Fibroblast of pulmonary artery (primary cell): ENCODE results near the gene CDC27.
A peak's percentile ranks its signal among the peaks of the same experiment; 100 is the strongest.
"Not testable (repeated sequence)": the region's sequence is repeated elsewhere in the genome, so short reads cannot be mapped to it uniquely, and the experiment has no call there.

Experiments
- DNase-seq: peaks from one replicate; pipeline ENCODE4 v3.0.0-alpha.2; 2010; ENCODE audit warnings: low read depth
- H3K4me3 ChIP-seq: replicated peaks from 2 replicates; pipeline ENCODE4 v1.5.1; 2011; ENCODE audit warnings: low read depth, mild to moderate bottlenecking, control low read depth, low read length, moderate library complexity
- CTCF ChIP-seq: IDR thresholded peaks from 2 replicates; pipeline ENCODE4 v1.5.1; 2011; ENCODE audit warnings: mild to moderate bottlenecking, control low read depth, low read length, inconsistent platforms; ENCODE audit errors: missing control alignments

CDC27 gene

DNA sequence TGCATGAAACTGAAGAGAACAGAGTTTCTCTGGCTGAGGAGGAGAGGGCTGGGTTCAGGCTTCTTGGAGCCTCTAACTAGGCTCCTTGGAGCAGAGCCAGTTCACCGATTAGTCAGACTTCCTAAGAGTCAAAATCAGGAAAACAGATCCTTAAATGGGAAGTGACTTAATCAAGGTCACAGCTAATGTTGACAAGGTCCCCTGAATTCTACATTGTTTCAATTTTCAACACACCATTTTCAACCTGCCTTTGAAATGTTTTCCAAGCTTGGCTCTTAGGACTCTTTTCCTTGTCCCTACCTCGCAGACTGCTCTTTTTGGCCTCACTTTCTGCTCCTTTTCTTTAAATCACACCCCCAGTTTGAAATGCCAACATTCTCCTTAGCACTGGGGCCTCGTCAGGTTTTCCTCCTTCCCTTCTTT is 36.4 kb upstream of the CDC27 start:
- no peak for TF ChIP-seq CTCF
- H3K4me3 ChIP-seq, result no peak overlapping the region
- DNase-seq, result peak; percentile 97

DNA sequence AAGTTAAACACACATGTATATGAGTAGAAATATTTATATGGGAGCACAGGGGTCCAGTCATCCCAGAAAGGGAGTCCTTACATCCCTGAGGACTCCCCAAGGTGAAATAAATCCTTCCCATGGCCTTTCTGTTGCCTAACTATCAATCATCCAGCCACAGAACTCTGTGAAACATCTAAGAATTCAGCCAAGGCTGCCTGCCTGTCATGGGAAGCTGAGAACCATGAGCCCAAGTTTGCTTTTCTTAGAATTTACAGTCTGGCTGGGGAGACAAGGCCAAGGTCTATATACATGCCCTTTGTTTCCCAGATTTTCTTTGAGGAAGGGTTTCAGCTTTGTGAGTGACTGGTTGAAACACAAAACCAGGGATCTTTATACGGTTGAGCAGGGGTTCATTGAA is 35.9 kb upstream of the CDC27 start:
- TF ChIP-seq CTCF, result no peak
- no peak for DNase-seq
- H3K4me3 ChIP-seq, result no peak overlapping the region

DNA sequence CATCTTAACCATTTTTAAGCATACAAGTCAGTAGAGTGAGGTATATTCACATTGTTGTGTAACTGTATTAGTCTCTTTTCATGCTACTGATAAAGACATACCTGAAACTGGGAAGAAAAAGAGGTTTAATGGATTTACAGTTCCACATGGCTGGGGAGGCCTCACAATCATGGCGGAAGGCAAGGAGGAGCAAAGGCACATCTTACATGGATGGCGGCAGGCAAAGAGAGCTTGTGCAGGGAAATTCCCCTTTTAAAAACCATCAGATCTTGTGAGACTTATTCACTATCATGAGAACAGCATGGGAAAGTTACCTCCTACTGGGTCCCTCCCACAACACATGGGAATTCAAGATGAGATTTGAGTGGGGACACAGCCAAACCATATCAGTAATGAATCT is 35.0 kb upstream of the CDC27 start:
- not testable (repeated sequence) for H3K4me3 ChIP-seq, DNase-seq

GRCh38 chr17:47223460-47223859 is 34.4 kb upstream of the CDC27 start:
- TF ChIP-seq CTCF, result no peak
- no peak overlapping the region for H3K4me3 ChIP-seq
- DNase-seq, result no peak

DNA sequence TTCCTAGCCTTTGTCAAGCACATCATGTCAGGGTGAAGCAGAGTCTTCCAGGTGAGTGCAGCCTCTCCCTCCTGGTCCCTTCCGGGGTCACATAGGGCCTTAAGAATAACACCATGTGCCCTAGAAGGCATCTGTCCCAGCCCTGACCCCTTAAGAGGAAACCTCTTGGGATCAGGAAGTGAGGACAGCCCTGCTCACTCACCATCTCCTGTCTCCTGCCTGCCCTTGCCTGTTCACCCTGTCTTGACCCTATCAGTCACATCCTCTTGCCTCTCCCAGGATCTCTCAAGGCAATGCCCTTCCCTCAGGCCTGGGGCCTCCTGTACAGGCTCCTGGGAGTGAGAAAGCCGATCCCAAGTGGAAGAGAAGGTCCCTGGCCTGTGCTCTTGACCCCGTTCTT is 33.9 kb upstream of the CDC27 start:
- no peak for DNase-seq
- TF ChIP-seq CTCF, result no peak
- no peak overlapping the region for H3K4me3 ChIP-seq

DNA sequence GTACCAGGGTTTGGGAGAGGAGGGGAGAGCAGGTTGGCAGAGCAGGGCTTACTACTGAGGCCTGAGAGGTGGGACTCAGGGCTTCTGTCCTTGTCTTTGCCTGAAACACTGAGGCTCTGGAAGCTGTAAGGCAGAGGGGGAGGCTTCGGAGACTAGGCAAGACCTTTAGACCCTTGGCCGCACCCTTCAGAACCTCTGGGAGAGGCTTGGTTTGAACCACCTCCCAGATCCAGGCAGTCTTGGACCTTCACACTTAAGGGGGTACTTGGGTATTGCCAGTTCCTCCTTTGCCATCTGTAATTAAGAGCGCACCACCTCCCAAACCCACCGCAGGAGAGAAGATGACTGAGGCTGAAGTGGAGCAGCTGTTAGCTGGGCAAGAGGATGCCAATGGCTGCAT is 33.0 kb upstream of the CDC27 start:
- no peak overlapping the region for H3K4me3 ChIP-seq
- no peak for TF ChIP-seq CTCF
- no peak for DNase-seq

GRCh38 chr17:47221154-47221553 is 32.1 kb upstream of the CDC27 start:
- TF ChIP-seq CTCF, result no peak
- DNase-seq, result no peak
- no peak overlapping the region for H3K4me3 ChIP-seq
